ENCODE data around the gene ECI1.

DNA sequence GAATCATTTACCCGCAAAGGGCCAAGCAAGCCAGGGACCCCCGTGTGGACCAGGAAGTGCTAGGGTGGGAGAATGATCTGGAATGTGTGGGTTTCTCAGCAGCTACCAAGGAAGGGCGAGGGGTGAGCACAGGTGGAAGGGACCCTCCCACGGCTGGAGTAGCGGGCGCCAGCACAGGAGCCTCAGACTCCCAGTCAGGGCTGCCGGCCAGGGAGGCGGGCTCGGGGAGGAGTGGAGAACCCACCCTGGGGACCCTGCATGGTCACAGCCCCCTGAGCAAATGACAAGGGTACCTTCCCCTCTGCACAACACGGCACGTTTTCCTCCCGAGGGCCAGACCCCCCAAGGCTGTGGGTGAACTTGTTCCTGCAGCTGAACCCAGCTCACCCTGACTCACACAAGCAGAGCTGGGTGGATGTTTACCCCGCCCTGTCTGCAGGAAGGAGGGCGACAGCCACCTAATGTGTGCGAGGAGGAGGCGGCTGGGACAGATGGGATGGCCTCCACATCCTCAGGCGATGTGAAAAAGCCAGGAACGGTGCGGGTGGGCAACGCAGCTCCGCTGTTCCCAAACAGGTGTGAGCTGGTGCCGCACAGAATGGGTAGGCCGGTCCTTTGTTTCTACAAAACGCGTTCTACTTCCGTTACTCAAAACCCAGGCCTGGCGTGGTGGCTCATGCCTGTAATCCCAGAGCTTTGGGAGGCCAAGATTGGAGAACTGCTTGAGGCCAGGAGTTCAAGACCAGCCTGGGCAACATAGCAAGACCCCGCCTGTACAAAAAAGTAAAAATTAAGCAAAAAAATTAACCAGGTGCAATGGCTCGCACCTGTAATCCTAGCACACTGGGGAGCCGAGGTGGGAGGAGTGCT, 6.2 kb downstream of the ECI1 start:
- TF ChIP-seq, protein P1, sequence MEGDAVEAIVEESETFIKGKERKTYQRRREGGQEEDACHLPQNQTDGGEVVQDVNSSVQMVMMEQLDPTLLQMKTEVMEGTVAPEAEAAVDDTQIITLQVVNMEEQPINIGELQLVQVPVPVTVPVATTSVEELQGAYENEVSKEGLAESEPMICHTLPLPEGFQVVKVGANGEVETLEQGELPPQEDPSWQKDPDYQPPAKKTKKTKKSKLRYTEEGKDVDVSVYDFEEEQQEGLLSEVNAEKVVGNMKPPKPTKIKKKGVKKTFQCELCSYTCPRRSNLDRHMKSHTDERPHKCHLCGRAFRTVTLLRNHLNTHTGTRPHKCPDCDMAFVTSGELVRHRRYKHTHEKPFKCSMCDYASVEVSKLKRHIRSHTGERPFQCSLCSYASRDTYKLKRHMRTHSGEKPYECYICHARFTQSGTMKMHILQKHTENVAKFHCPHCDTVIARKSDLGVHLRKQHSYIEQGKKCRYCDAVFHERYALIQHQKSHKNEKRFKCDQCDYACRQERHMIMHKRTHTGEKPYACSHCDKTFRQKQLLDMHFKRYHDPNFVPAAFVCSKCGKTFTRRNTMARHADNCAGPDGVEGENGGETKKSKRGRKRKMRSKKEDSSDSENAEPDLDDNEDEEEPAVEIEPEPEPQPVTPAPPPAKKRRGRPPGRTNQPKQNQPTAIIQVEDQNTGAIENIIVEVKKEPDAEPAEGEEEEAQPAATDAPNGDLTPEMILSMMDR (IDR thresholded peaks at IDR 0.05 in 4 of 5, conservative IDR thresholded peaks at IDR 0.05 in 1 of 5), result no peak
- no peak for TF ChIP-seq POLR2A (IDR thresholded peaks at IDR 0.05)

Data from gastrocnemius medialis (tissue), 4 donors.